Heart left ventricle (tissue), 13 donors: ENCODE measurements around the gene CCDC51.

Source experiments
- CTCF ChIP-seq, 12 donors: fragments of 200-600 bp; sonication (generic) in 4 of 12; IDR thresholded peaks; one replicate each; pipeline versions ENCODE4 v1.5.0 to v1.8.0; 2018 to 2022; ENCODE audit warnings: antibody characterized with exemption in 12 of 12, mild to moderate bottlenecking in 5 of 12
- POLR2A ChIP-seq, 2 donors: fragments of 450-650 bp; IDR thresholded peaks; one replicate each; pipeline ENCODE4 v1.6.1; 2017; ENCODE audit warnings: antibody characterized with exemption in 2 of 2, mild to moderate bottlenecking in 2 of 2, moderate library complexity in 2 of 2
- donor health status: ischemic (EF 13 %, LVEDD 7.1; RV severe dilation, severe dysfunction).
- donor health status: DM: no; HTN: yes; CAD: no.
- donor health status: DM: no; HTN: no; CAD: no.
- donor health status: ischemic (EF 25% LVEDD 6.9; RV normal size, moderate dysfunction).
- donor health status: ischemic (EF 25% LVEDD 5.7; RV mildly dilated, moderate dysfunction).
- donor health status: ischemic (EF 35%, LVEDD 5.7; RV mildly dilated, moderate dysfunction).
- donor health status: nonischemic (EF 11% LVEDD 7.7; RV severe dilation, severe dysfunction).
- donor health status: DM: yes; HTN: yes; CAD: no.
- donor health status: PGD.
- donor health status: ischemic (EF 29% LVEDD 5.4; RV normal size, mild dysfunction).
- donor health status: nonischemic (EF 23%, LVEDD 6.1; RV moderate dilation, normal function).

DNA sequence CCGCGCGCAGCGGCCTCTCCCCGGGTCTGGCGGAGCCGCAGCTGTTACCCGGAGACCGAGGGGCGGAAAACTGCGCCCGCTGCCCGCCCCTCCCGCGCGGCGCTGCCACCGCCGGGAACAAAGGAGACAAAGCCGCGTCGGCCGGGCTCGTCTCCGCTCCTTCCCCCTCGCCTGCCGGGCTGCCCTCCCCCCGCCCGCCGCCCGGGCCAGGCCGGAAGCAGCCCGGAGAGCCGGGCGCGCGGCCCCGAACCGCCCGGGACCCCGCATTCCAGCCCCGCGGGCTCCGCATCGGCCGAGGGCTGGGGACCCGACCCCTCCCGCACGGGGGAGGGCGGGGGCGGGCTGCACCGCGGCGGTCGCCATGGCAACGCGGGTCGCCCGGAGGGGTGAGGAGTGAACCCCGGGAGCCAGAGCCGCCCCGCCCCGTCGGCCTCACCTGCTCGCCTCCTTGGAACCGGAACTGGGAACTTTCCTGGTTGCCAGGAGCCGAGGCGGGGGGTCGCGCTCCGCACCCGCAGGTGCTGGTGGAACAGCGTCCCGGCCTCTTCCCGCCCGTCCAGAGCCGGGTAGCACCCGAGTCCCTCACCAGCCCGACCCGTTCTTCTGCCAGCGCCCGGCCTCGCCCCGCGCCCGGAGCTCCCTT is 10.5 kb downstream of the CCDC51 start:
- TF ChIP-seq POLR2A (IDR thresholded peaks at IDR 0.05) (peak in 1 of 2 donors; percentile 53), CTCF (IDR thresholded peaks at IDR 0.05) (no peak)
